Kidney epithelial cell (primary cell): ENCODE data around the gene GNAZ. TPM values are rescaled to one million over a fixed set of nuclear protein-coding genes. Genes with fewer than 3 reads are reported as not detected.

ENCODE experiments used
- DNase-seq: peaks from one replicate; pipeline ENCODE4 v3.0.0-alpha.2; 2010; ENCODE audit warnings: low read depth
- H3K27me3 ChIP-seq: 2 replicates; pipeline ENCODE4 v1.6.0; 2011; ENCODE audit warnings: low read length; ENCODE audit not compliant: control insufficient read depth, insufficient read depth
- H3K36me3 ChIP-seq: 2 replicates; pipeline ENCODE4 v1.5.1; 2011; ENCODE audit warnings: low read length; ENCODE audit not compliant: control insufficient read depth, insufficient read depth
- H3K4me3 ChIP-seq: 2 replicates; pipeline ENCODE4 v1.5.1; 2011; ENCODE audit warnings: low read depth, mild to moderate bottlenecking, control low read depth, low read length
- CTCF ChIP-seq: IDR thresholded peaks from 2 replicates; pipeline ENCODE4 v1.5.1; 2011; ENCODE audit warnings: mild to moderate bottlenecking, moderate library complexity, low read length, control low read depth, inconsistent platforms; ENCODE audit not compliant: insufficient read depth, poor library complexity, severe bottlenecking
- total RNA-seq: library from RNA; depleted of rRNA; stranded (reverse); fragments of >200 nt; gene quantifications from 2 replicates; pipeline ENCODE4 v1.2.3, GENCODE V29; 2015

GNAZ gene
- total RNA-seq, 1 donor from 2014 or later = 9.2 TPM

- Histone ChIP-seq H3K27me3 (no peaks in the 10 kb centered on the region), H3K36me3 (no peaks in the 10 kb centered on the region)
- no peak for TF ChIP-seq CTCF
These were observed 7.5 kb downstream of the GNAZ start for GRCh38 chr22:23077627-23078461.

GRCh38 chr22:23078462-23078787, 8.1 kb downstream of the GNAZ start:
- Histone ChIP-seq H3K4me3 (no peak overlapping the region), H3K27me3 (no peaks in the 10 kb centered on the region), H3K36me3 (no peaks in the 10 kb centered on the region)
- no peak for DNase-seq
- no peak for TF ChIP-seq CTCF

More at GRCh38 chr22:23077627-23078461, 7.5 kb downstream of the GNAZ start:
- no peak overlapping the region for H3K4me3 ChIP-seq
- no peak for DNase-seq

- no peak for TF ChIP-seq CTCF
- no peaks in the 10 kb centered on the region for H3K36me3 ChIP-seq
- no peaks in the 10 kb centered on the region for H3K27me3 ChIP-seq
- no peak overlapping the region for H3K4me3 ChIP-seq
- DNase-seq = no peak
These were observed 9.0 kb downstream of the GNAZ start for GRCh38 chr22:23079240-23079768.

- H3K4me3 ChIP-seq = no peak overlapping the region
- no peak for TF ChIP-seq CTCF
These were observed 9.6 kb downstream of the GNAZ start for GRCh38 chr22:23079814-23080521.

GRCh38 chr22:23080613-23081290, 10.4 kb downstream of the GNAZ start:
- TF ChIP-seq CTCF = no peak
- no peak for DNase-seq
- H3K27me3 ChIP-seq = no peaks in the 10 kb centered on the region
- no peak overlapping the region for H3K4me3 ChIP-seq
- H3K36me3 ChIP-seq = no peaks in the 10 kb centered on the region

More at GRCh38 chr22:23079814-23080521, 9.6 kb downstream of the GNAZ start:
- no peaks in the 10 kb centered on the region for H3K36me3 ChIP-seq
- no peak for DNase-seq
- H3K27me3 ChIP-seq = no peaks in the 10 kb centered on the region
